ENCODE data around the gene DMAC2L.

DNA sequence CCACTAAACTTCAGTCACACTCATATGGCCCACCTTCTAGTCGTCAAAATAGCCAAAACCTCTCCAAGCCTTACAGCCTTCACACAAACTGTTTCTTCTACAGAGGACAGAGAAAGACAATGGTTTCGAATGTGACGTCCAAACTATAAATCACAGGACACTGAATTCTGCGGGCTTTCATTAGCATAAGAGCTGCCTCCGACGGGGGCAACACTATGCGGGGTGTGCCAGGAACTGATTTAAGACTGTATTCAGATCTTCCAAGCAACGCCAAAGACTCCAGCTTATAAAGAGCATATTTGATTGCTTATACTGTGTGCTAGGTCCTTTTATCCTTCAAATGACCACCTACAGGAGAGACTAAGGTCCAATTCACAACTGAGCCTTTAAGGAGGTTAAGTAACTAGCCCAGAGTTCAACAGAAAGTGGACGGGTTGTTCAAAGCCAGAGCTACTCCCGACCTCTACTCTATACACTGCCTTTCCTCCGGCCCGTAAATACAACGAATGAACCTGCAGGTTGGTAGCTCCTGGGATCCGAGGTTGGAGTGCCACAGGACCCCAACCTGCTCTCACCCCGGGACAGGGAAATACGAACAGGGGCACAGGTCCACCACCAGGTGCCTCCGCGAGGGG, 670 bp upstream of the DMAC2L start:
- TF ChIP-seq POLR2A (IDR thresholded peaks at IDR 0.05; ENCODE audit: low read length) (no peak), GATA1 (IDR thresholded peaks at IDR 0.05; ENCODE audit: low read depth, low read length) (no peak)

Measured in erythroblast (primary cell).